ENCODE measurements around the gene CDKL5. TPM values are rescaled to one million over a fixed set of nuclear protein-coding genes. Genes with fewer than 3 reads are reported as not detected.

The CDKL5 gene
- total and polyA plus RNA-seq, 7 donors = 0.42 to 3.8 (median 1.6) TPM

DNA sequence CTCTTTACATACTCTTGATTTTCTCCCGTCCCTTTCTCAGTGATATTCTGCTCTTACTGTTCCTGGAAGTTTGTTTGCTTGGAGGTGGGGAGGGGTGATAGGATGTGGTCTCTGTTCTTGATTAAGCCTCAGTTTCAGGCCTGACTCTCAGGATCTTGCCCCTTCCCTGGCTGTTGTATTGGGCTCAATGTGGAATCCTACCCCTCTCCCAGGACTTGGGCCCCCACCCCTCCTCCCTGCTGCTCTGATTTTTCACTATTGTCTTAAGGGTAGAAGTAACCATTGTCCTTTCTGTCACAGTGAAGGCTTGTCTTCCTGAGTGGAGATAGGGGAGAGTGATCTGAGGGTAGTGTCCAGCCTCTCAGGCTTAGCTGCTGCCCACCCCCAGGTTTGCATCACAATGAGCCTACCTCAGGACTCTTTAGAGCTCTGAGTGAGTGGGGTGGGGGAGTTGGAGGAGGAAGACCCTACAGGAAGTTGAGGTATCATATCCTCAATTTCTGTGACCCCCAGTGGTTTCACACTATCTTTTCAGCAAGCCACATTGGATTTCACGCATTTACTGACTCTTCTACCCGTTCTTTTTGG, 16.5 kb downstream of the CDKL5 start:
- ATAC-seq (no peak), DNase-seq (no peak)
- no peaks in the 10 kb centered on the region for H3K27me3 ChIP-seq (ENCODE audit: insufficient read depth in 3 of 3, low read length in 2 of 3)
- no peaks in the 10 kb centered on the region for H3K36me3 ChIP-seq (ENCODE audit: insufficient read depth in 1 of 2, low read depth in 1 of 2)
- TF ChIP-seq, protein P1, sequence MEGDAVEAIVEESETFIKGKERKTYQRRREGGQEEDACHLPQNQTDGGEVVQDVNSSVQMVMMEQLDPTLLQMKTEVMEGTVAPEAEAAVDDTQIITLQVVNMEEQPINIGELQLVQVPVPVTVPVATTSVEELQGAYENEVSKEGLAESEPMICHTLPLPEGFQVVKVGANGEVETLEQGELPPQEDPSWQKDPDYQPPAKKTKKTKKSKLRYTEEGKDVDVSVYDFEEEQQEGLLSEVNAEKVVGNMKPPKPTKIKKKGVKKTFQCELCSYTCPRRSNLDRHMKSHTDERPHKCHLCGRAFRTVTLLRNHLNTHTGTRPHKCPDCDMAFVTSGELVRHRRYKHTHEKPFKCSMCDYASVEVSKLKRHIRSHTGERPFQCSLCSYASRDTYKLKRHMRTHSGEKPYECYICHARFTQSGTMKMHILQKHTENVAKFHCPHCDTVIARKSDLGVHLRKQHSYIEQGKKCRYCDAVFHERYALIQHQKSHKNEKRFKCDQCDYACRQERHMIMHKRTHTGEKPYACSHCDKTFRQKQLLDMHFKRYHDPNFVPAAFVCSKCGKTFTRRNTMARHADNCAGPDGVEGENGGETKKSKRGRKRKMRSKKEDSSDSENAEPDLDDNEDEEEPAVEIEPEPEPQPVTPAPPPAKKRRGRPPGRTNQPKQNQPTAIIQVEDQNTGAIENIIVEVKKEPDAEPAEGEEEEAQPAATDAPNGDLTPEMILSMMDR (IDR thresholded peaks at IDR 0.05) = no peak
- no peaks in the 10 kb centered on the region for H3K9me3 ChIP-seq
- H3K4me3 ChIP-seq = no peak overlapping the region
- WGBS, 3 donors = 72 to 91% (median 77%) methylated on average over 3 of the region's 3 CpGs
- intact Hi-C loops (cut with DNase I) = no loop called here
- H3K4me1 ChIP-seq = no peaks in the 10 kb centered on the region
- H3K27ac ChIP-seq = no peak overlapping the region

DNA sequence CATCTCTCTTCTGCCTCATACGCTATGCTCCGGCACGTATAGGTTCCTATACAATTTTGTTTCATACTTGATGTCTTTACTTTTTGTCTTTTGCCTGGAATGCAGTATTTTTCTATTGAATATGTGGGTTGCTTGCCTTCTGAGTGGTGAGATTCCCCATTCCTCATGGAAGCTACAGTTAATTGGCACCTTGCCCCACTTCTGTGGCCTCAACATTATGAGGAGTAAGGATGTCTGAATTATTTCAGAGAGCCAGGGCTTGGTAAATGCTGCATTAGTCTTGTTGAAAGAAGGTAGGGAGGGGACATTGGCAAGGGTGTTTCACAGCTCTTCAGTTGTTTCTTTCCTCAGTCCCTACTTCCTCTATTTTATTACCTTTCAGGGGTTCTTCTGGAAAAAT, 23.0 kb downstream of the CDKL5 start:
- WGBS, 3 donors = 93 to 100% (median 99%) methylated on average over 3 of the region's 3 CpGs
- intact Hi-C loops (cut with DNase I) = no loop called here
- DNase-seq = no peak
- H3K36me3 ChIP-seq (ENCODE audit: insufficient read depth in 1 of 2, low read depth in 1 of 2) = no peaks in the 10 kb centered on the region
- no peak for ATAC-seq
- H3K27me3 ChIP-seq (ENCODE audit: insufficient read depth in 3 of 3, low read length in 2 of 3) = no peaks in the 10 kb centered on the region
- no peaks in the 10 kb centered on the region for H3K4me1 ChIP-seq
- H3K4me3 ChIP-seq = no peak overlapping the region
- H3K27ac ChIP-seq = no peak overlapping the region
- no peaks in the 10 kb centered on the region for H3K9me3 ChIP-seq
- TF ChIP-seq, protein P1 (IDR thresholded peaks at IDR 0.05) = no peak

DNA sequence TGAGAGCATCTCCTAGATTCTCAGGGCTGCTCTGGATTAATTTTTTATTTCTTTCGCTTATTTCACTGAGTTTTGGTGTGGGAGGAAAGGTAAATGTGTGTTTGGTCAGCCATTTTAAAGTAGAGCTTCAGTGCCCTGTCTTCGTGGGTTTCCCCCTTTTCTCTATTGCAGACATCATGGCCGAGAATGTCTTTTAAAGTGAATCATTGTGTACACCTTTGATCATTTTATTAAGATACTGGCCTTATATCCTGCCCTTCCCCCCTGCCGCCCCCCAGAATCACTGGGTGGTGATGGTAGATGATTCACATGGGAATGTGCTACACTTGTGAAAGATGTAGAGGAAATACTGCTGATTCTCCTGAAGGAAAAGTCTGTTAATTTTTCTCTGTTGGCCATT, 23.8 kb downstream of the CDKL5 start:
- Histone ChIP-seq H3K36me3 (ENCODE audit: insufficient read depth in 1 of 2, low read depth in 1 of 2) (no peaks in the 10 kb centered on the region), H3K27ac (no peak overlapping the region), H3K27me3 (ENCODE audit: insufficient read depth in 3 of 3, low read length in 2 of 3) (no peaks in the 10 kb centered on the region), H3K4me3 (no peak overlapping the region), H3K4me1 (no peaks in the 10 kb centered on the region), H3K9me3 (no peaks in the 10 kb centered on the region)
- TF ChIP-seq, protein P1 (IDR thresholded peaks at IDR 0.05) = no peak
- no peak for ATAC-seq
- WGBS, 3 donors = 83 to 98% (median 93%) methylated on average over 4 of the region's 4 CpGs
- DNase-seq = no peak
- intact Hi-C loops (cut with DNase I) = no loop called here

DNA sequence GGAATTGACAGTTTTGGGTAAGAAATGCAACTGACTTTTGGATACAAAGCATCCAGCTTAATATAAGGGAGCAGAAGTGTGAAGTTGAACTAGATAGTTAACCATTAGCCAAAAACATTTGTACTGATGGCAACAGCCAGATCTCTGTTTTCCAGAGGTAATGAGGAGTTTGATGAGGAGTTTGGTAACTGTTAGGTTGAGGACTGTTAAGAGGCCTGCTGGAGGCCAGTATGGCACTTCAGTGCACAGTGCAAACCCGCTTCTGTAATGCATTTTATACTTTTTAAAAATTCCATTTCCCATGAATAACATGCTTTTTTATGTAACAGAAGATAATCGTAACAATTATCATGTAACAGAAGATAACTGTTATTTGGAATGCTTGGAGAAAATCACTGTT, 30.0 kb downstream of the CDKL5 start:
- ATAC-seq (no peak), DNase-seq (no peak)
- H3K36me3 ChIP-seq (ENCODE audit: insufficient read depth in 1 of 2, low read depth in 1 of 2) = no peaks in the 10 kb centered on the region
- no peaks in the 10 kb centered on the region for H3K9me3 ChIP-seq
- H3K27me3 ChIP-seq (ENCODE audit: insufficient read depth in 3 of 3, low read length in 2 of 3) = no peaks in the 10 kb centered on the region
- intact Hi-C loops (cut with DNase I) = loop anchor here in 1 of 2 donors (10.0 kb wide), 1 partner anchor 59 kb away; no protein-coding TSS in a partner anchor
- 60 to 70% (median 61%) methylated on average over 2 of the region's 2 CpGs for WGBS, 3 donors
- H3K4me3 ChIP-seq = no peak overlapping the region
- TF ChIP-seq, protein P1 (IDR thresholded peaks at IDR 0.05) = no peak
- no peaks in the 10 kb centered on the region for H3K4me1 ChIP-seq
- H3K27ac ChIP-seq = no peak overlapping the region

DNA sequence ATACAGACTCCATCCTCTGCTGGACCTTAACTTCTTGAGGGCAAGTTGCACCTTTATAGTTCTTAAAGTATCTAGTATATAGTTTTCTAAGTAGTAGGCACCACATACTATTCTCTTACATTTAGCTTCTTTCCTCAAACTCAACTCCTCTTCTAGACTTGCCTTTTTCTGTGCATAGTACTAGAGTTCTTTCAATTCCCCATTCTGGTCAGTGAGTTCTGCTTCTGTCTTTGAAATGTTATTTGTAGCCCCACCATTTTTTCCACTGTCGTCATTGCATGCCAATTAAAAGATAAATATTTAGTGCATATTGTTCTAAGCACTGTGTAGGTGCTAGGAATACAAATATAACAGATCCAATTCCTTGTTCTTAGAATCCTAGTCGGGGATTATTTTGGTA, 31.6 kb downstream of the CDKL5 start:
- H3K36me3 ChIP-seq (ENCODE audit: insufficient read depth in 1 of 2, low read depth in 1 of 2) = no peaks in the 10 kb centered on the region
- H3K27ac ChIP-seq = no peak overlapping the region
- H3K4me3 ChIP-seq = no peak overlapping the region
- no peak for DNase-seq
- no peaks in the 10 kb centered on the region for H3K4me1 ChIP-seq
- no peak for ATAC-seq
- H3K9me3 ChIP-seq = no peaks in the 10 kb centered on the region
- intact Hi-C loops (cut with DNase I) = loop anchor here in 1 of 2 donors (10.0 kb wide), 1 partner anchor 58 kb away; no protein-coding TSS in a partner anchor
- no peaks in the 10 kb centered on the region for H3K27me3 ChIP-seq (ENCODE audit: insufficient read depth in 3 of 3, low read length in 2 of 3)
- 85 to 91% (median 86%) methylated on average over 2 of the region's 2 CpGs for WGBS, 3 donors
- TF ChIP-seq, protein P1 (IDR thresholded peaks at IDR 0.05) = no peak
